UCSD-AML1 (cell line): ENCODE results near the gene CAPN11.
A peak's percentile ranks its signal among the peaks of the same experiment; 100 is the strongest.
"Not testable (repeated sequence)": the region's sequence is repeated elsewhere in the genome, so short reads cannot be mapped to it uniquely, and the experiment has no call there.

Source experiments
- DNase-seq: peaks from one replicate; lab custom pipeline; 2025; ENCODE audit not compliant: unreplicated experiment; lab: John Stamatoyannopoulos, UW

CAPN11 gene

DNA sequence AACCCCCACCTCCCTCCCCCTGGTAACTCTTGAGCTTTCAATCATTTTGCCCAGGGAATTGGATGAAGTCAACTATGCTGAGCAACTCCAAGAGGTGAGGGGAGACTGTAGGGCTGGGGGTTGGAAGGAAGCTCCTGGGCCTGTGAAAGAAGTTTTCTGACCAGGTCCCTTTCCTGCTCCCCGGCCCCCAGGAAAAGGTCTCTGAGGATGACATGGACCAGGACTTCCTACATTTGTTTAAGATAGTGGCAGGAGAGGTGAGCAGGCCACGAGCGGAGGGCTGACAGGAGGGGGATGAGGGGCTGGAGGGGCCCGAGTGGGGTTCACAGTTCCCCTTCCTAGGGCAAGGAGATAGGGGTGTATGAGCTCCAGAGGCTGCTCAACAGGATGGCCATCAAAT lies 21.8 kb downstream of the CAPN11 start:
- no peak for DNase-seq

DNA sequence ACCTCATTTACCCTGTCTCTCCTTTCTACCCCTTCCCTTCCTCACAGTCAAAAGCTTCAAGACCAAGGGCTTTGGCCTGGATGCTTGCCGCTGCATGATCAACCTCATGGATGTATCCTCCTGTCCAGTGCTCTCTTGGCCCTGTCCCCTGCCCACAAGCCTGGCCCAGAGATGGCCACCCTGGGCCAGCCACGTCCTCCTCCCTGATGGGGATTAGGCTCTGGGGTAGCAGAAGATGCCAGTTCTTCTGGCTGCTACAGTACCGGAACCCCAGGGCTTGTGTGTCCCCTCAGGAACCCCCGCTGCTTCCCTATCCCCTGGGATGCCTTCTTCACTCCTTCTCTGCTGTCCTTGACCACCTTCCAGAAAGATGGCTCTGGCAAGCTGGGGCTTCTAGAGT lies 22.3 kb downstream of the CAPN11 start:
- DNase-seq, result no peak

DNA sequence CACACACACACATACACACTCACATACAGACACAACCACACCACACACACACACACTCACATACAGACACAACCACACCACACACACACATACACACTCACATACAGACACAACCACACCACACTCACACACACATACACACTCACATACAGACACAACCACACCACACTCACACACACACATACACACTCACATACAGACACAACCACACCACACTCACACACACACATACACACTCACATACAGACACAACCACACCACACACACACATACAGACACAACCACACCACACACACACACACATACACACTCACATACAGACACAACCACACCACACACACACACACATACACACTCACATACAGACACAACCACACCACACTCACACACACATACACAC lies 23.2 kb downstream of the CAPN11 start:
- DNase-seq, result not testable (repeated sequence)

DNA sequence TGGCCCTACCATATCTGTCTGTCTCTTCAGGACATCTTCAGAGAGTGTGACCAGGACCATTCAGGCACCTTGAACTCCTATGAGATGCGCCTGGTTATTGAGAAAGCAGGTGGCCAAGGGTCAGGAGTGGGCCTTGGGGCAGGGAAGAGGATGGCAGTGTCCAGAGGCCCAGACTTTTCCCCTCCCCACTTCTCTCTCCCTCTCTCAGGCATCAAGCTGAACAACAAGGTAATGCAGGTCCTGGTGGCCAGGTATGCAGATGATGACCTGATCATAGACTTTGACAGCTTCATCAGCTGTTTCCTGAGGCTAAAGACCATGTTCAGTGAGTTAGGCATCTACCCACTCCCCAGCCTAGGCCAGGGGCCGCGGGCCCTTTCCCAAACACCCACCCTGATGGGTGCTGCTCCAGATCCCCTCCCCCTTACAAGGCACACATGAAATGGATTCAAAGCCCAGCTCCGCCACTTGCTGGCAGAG lies 24.3 kb downstream of the CAPN11 start:
- no peak for DNase-seq

DNA sequence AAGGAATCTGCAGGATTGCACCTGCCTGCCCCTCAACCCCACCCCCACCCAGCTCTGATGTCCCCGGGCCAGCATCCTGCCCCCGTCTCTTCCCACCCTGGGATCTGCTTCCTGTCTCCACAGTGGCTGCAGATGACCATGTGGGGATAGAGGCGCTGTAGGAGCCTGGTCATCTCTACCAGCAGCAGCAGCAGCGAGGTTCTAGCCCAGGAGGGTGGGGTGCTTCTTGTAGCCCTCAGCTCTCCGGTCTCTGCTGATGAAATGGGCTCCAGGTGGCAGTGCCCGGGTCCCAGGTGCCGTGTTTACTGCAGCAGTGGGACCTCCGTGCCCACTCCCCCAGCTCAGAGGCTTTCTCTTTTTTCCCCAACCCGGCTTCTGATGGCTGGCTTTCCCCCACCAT lies 25.2 kb downstream of the CAPN11 start:
- no peak for DNase-seq

DNA sequence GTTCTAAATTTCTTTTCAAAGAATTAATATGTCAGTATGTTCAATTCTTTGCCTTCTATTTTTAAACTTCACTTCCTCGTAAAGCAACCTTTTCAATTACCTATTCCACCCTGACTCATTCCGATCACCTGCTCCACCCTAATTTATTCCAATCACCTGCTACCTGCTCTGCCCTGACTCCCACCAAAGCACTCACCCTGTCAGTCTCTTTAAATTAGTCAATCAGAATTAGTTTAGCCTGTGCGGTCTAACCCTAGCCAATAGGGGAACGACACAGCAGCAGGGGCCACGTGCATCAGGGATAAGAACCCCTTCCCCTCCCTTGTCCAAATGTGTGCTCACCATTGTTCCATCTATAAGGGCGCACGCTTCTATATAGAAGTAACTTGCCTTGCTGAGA lies 26.7 kb downstream of the CAPN11 start:
- DNase-seq, result not testable (repeated sequence)

DNA sequence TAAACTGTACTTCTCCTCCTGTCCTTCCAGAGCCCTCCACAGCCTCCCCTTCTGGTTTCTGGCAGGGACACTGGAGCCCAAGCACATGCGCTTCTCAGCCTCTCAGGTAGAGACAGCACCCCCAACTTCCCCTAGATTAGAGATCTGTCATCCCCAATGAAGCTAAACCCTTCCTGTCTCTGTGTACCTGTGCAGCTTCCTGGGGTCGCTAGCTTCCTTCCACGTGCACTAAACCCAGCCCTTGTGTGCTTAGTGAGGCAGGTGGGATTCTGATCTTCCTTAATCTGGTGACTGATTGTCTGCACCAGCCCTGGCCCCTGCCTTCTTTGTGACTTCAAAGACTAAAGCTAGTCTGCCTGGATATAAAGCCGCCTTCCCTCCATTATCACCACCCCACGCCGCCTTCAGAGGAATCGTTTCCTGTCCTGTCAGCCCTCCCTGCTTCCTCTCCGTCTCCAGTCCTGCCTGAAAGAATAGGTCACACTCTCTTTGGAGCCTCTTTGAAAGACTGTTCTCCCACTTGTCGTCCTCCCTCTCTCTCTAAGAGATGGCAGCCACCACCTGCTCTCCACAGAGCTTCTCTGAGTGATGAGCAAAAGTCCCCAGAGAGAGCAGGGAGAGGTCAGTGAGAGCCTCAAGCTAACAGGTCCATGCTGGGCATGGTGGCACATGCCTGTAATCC lies 27.5 kb downstream of the CAPN11 start:
- peak; percentile 35 for DNase-seq

DNA sequence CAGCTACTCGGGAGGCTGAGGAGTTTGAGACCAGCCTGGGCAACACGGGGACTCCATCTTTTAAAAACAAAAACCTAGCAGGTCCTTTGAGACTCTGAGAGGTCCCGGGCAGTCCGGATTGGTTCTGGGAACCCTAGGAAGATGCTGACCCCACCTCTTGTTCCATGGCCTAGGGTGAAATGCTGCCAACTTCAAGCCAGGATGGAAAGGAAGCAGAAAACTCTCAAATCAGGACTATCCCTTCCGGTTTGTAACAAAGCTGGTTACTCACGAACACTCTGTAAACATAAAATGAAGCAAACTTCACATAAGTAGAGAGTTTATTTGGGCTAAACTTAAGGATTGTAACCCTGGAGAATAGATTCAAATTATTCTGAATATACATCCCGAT lies 28.0 kb downstream of the CAPN11 start:
- no peak for DNase-seq

DNA sequence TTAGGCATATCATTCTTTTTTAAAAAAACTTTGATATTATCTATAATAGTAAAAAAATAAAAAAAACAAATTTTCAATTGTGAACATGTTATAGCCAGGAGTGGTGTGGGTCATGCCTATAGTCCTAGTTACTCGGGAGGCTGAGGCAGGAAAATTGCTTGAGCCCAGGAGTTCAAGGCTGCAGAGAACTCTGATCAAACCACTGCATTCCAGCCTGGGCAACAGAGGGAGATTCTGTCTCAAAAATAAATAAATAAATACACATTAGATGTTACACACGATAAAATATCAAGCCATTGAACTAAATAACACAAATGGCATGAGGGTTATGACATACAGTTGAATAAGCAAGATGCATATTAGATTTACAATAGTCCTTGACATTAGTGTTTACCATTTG lies 30.2 kb downstream of the CAPN11 start:
- no peak for DNase-seq

DNA sequence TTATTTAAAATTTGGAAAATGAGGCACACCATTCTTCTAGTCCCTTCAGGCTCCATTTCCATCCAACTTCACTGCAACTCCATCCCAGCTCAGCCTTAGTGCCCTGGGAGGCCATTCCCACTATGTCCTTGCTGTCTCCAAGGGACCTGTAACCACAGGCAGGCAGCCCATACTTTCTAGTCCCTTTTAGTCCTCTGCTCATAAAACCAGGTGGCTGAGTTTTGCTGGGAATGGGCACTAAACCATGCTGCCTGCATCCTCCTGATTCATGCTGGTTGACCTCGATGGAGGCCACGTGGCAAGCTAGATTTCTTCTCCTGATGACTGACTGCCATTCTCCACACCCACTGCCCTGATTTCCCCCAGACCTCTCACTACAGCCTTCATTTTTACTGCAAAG lies 30.6 kb downstream of the CAPN11 start:
- DNase-seq, result no peak

DNA sequence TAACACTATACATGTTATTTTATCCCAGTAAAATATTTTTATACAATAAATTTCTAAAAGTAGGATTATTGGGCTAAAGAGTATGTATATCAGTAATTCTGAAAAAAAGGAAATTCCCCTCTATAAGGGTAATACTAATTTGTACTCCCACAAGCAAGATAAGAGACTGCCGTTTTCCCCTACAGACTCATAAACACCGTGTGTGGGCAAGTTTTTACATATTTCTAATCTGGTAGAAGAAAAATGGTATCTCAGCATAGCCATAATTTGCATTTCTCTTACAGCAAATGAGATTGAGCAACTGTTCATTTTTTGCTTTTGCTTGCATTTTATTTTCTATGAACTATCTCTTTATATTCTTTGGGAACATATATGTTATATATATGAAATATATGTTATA lies 32.1 kb downstream of the CAPN11 start:
- no peak for DNase-seq

DNA sequence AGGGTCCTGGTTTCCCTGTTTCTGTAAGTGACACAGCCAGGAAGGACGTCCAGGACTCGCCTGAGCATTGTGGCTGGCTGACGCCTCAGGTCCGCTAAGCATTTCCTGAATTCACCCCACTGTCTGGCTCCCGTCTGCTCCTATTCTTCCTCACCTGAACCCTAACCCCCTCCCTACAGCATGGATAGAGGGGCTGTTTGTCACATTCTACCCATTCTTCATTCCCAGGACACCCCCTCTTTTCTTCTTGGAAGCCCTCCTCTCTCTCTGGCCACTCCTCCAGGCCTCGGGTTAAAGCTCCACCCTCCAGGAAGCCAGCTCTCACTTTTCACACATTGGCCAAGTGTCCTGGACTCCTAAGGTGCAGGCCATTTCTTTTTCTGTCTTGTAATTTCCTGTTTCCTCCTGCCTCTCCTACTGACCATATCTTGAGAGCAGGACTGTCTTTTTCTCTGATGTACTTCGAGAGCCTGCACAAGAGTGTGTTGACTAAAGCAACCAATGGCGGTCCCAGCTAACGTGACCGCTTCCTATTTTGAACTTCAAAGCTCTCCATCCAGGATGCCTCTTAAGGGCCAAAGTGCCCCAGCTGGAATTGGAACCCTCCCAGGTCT lies 33.9 kb downstream of the CAPN11 start:
- peak; percentile 49 for DNase-seq

DNA sequence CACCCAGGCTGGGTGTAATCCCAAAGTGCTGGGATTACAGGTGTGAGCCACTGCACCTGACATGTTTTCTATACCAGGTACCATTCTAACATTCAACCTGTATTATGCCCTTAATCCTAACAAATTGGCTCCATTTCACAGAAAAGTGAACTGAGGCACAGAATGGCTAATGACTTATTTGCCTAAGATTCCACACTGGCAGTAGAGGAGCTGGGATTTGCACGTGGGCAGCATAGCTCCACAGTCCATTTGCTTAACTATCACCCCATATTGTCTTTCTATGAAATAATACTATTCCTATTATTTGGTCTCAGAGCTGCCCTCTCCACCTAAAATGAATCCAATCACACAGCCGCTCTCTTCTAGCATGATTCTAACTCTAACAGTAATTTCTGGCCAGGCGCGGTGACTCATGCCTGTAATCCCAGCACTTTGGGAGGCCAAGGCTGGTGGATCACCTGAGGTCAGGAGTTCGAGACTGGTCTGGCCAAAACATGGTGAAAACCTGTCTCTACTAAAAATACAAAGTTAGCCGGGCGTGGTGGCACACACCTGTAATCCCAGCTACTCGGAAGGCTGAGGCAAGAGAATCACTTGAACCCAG lies 34.8 kb downstream of the CAPN11 start:
- DNase-seq, result no peak

DNA sequence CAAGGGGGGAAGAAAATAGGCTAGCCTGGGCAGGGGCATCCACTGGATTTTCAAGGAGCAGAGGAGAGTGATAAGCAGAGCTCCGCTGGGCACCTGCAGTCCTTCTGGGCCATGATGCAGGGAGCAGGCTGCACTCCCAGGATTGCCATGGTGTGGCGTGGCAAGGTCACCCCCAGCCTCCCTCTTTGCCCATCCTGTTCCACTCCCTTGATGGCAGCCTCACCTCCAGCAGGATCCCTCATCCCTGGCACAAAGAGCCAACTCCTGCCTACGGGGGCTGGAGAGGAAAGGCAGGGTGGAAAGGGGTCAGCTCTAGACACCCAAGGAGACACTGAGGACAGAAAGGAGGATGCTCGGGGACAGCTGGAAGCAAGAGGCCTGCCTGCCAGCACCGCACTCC lies 35.7 kb downstream of the CAPN11 start:
- DNase-seq, result no peak

DNA sequence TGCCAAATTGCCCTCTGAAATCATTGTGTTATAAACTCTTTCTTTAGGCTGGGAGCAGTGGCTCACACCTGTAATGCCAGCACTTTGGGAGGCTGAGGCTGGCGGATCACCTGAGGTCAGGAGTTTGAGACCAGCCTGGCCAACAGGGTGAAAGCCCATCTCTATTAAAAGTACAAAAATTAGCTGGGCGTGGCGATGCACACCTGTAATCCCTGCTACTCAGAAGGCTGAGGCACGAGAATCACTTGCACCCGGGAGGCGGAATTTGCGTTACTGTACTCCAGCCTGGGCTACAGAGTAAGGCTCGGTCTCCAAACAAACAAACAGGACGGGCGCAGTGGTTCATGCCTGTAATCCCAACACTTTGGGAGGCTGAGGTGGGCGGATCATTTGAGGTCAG lies 37.7 kb downstream of the CAPN11 start:
- DNase-seq, result not testable (repeated sequence)

DNA sequence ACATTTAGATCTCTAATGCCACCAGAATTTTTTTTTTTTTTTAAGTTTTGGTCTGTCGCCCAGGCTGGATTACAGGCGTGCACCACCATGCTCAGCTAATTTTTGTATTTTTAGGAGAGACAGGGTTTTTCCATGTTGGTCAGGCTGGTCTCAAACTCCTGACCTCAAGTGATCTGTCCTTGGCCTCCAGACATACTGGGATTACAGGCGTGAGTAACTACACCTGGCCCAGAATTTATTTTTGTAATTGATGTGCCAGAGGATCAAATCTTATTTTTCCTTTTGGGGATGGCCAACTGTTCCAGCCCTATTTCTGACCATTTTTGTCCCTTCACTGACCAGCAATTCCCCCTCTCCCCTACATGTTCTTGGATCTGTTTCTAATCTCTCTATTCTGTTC lies 40.1 kb downstream of the CAPN11 start:
- DNase-seq, result no peak

DNA sequence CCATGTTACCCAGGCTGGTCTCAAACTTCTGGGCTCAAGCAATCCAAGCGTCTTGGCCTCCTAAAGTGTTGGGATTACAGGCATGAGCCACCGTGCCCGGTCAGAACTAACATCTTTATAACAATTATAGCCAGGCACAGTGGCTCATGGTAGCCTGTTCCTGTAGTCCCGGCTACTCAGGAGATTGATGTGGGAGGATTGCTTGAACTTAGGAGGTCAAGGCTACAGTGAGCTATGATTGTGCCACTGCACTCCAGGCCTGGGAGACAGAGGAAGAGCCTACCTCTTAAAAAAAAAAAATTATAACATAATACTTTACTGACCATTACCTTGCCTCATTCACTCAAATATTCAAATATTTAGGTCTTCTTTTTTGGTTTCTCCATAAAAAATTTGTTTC lies 41.3 kb downstream of the CAPN11 start:
- no peak for DNase-seq

DNA sequence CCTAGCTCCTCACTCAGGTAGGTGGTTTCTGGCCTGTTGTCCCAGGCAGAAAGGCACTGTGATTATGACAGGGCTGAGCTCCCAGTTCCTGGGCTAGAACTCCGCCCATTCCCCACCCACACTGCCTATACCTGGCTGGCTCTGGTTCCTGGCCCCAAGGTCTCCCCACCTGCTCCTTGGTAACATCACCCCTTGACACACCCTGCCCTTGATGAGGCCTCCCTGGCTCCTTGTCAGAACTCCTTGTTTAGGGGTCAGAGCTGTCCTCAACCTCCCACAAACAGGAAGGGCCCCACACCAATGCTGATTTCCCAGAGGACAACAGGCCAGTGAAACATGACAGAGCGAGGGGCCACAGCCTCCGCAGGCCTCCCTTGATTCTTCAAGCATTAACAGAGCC lies 42.6 kb downstream of the CAPN11 start:
- DNase-seq, result no peak

DNA sequence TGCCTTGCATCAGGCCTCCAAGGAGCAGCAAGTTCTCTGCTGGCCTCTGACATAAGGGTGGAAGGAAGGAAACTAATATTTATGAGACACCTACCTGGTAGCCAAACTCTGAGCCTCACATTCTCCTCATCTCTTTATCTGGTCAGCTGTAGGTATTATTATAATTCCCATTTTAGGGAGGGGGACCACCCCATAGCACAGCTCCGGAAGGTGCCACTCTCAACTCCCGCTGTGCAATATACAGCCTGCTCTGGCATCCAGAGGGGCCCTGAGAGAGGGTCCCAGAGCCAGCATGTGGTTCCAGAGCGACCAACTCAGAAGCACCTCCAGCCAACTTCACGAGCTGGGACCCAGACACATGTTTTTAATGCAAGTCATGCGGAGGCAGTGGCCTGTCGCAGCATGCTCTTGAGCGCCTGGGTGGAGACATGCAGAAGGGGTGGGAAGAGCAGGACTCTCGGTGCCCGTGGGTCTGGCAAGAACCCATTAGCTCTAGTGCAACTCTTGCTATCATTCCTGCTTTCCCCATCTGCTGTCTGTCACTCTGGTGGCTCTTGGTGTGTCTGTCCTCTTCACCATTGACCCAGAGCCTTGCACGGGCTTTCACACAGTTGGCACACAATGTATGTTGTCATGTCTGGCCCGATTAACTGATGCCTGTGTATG lies 43.2 kb downstream of the CAPN11 start:
- DNase-seq, result no peak

DNA sequence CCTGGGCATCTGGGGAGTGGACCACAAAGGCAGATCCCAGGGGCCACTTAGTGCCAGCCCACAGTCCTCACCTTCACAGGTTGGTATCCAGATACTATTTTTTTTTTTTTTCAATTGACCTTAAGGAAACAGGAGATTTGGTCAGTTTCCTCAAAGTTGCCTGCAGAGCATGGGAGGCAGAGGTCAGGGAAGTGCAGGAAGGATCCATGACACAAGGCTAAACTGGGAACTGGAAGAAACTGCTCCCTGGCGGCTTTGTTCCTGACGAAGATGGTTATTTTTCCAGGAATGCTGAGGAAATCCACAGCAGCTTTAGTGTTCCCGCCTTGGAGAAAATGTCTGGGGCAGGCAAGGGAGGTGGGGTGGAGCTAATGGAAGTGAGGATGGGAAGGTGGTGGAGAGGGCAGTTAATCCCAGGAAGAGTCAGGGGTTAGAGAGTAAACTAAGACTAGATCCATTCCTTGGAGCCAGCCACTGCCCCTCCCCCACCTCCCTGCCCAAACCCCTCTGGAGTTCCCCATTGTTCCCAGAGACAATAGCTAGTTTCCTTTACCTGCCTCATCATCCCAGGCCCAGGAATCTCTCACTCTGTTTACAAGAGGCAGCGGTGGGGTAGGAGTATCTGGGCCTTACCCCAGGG lies 43.8 kb downstream of the CAPN11 start:
- no peak for DNase-seq

DNA sequence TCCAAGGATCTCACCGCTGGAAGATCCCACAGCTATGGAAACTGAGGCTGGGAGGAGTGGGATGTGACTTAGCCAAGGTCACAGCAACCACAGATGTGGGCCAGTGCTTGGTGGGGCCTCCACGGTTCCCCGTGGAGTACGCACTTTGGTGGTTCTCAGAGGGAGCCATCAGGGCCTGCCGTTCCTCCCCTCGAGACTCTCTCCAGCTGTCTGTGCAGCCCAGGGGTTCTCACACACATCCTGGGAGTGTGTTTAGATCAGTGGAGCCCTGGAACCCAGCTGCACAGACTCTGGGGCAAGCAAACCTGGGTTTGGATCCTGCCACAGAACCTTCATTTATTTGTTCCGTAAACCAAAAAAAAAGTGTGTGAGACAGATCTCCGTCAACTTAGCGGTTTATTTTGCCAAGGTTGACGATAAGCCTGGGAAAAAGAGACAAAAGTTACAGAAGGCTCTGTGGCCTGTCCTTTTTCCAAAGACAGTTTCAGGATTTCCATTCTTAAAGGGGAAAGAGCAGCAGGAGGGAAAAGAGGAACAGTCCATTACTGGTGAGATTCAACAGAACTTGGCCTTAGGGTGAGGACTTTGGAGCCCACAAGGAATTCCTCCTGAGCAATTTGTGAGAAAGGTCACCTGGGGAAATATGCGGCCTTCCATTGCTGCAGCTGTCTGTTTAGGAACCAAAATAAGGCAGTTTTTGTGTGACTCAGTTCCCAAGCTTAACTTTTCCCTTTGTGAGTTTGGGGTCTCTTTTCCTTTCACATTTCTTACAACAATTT lies 44.5 kb downstream of the CAPN11 start:
- DNase-seq, result no peak
